Measurements from ENCODE around the gene ABCC6. TPM values are rescaled to one million over a fixed set of nuclear protein-coding genes. Genes with fewer than 3 reads are reported as not detected.

ABCC6 gene
- total and polyA plus RNA-seq, 2 donors (not counting 1 experiment from before 2014, with no cell fraction given), result 0.27 TPM; not detected in 1

DNA sequence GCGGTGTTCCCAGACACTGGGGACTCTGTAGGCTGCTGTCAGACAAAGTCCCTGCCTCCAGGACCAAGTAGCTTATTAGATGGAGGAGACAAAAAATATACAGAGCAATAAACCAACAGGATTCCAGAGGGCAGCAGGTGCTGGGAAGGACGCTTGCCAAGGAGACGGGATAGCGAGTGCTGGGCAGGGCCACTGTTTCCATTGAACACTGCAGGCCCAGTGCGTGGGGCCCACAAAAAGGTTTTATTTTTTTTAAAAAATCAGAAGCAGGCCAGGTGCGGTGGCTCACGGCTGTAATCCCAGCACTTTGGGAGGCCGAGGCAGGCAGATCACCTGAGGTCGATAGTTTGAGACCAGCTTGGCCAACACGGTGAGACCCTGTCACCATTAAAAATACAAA is 84.2 kb downstream of the ABCC6 start:
- Histone ChIP-seq H2AFZ (ENCODE audit: insufficient read depth, low read depth, low read length, poor library complexity, severe bottlenecking) (no peak overlapping the region), H3K79me2 (ENCODE audit: control insufficient read depth, insufficient read depth, low read length) (no peaks in the 10 kb centered on the region), H3K4me3 (ENCODE audit: control extremely low read depth in 1 of 5, extremely low read depth in 1 of 5, insufficient read depth in 1 of 5, low read depth in 2 of 5, low read length in 4 of 5) (no peak overlapping the region), H3K9me3 (ENCODE audit: control extremely low read depth in 1 of 3, control insufficient read depth in 2 of 3, insufficient read depth in 1 of 3, low read length in 2 of 3) (peaks cover 0 to 4% (median 0%) of the 10 kb centered on the region in 3 donors), H3K36me3 (replicated peaks in 1 of 2; ENCODE audit: control extremely low read depth in 1 of 2, control insufficient read depth in 1 of 2, extremely low read depth in 1 of 2, insufficient read depth in 2 of 2, low read length in 1 of 2) (peaks cover 0 to 86% of the 10 kb centered on the region in 2 experiments), H3K4me2 (replicated peaks; ENCODE audit: low read depth, low read length, poor library complexity, severe bottlenecking) (no peak overlapping the region), H3K27me3 (replicated peaks in 1 of 4; ENCODE audit: control extremely low read depth in 1 of 4, control insufficient read depth in 3 of 4, insufficient read depth in 4 of 4, low read length in 3 of 4) (no peaks in the 10 kb centered on the region), H3K9ac (ENCODE audit: low read length) (no peak overlapping the region), H4K20me1 (ENCODE audit: control insufficient read depth, insufficient read depth, low read length, poor library complexity, severe bottlenecking) (no peaks in the 10 kb centered on the region), H3K4me1 (ENCODE audit: control insufficient read depth in 2 of 2, insufficient read depth in 2 of 2, low read length in 2 of 2) (no peaks in the 10 kb centered on the region), H3K27ac (ENCODE audit: low read length in 2 of 2) (no peak overlapping the region)
- Mint-ChIP-seq H3K27me3 (no peaks in the 10 kb centered on the region), H3K27ac (no peak overlapping the region), H3K4me3 (no peak overlapping the region), H3K9me3 (ENCODE audit: insufficient read depth) (no peaks in the 10 kb centered on the region), H3K4me1 (peaks cover 11% of the 10 kb centered on the region)
- POLR2A ChIA-PET, result no interaction called here
- CTCF ChIA-PET, result no interaction called here
- TF ChIP-seq EZH2 (IDR thresholded peaks at IDR 0.05; ENCODE audit: borderline replicate concordance, insufficient read depth, low read depth, low read length, poor library complexity, severe bottlenecking), result no peak
- TF ChIP-seq, protein P1, sequence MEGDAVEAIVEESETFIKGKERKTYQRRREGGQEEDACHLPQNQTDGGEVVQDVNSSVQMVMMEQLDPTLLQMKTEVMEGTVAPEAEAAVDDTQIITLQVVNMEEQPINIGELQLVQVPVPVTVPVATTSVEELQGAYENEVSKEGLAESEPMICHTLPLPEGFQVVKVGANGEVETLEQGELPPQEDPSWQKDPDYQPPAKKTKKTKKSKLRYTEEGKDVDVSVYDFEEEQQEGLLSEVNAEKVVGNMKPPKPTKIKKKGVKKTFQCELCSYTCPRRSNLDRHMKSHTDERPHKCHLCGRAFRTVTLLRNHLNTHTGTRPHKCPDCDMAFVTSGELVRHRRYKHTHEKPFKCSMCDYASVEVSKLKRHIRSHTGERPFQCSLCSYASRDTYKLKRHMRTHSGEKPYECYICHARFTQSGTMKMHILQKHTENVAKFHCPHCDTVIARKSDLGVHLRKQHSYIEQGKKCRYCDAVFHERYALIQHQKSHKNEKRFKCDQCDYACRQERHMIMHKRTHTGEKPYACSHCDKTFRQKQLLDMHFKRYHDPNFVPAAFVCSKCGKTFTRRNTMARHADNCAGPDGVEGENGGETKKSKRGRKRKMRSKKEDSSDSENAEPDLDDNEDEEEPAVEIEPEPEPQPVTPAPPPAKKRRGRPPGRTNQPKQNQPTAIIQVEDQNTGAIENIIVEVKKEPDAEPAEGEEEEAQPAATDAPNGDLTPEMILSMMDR (IDR thresholded peaks at IDR 0.05), result no peak
- WGBS (ENCODE audit: insufficient coverage), result 98% methylated on average over 7 of the region's 10 CpGs
- ATAC-seq (ENCODE audit: low read depth), result no peak
- intact Hi-C loops (cut with micrococcal nuclease), result no loop called here
- no peak for DNase-seq

DNA sequence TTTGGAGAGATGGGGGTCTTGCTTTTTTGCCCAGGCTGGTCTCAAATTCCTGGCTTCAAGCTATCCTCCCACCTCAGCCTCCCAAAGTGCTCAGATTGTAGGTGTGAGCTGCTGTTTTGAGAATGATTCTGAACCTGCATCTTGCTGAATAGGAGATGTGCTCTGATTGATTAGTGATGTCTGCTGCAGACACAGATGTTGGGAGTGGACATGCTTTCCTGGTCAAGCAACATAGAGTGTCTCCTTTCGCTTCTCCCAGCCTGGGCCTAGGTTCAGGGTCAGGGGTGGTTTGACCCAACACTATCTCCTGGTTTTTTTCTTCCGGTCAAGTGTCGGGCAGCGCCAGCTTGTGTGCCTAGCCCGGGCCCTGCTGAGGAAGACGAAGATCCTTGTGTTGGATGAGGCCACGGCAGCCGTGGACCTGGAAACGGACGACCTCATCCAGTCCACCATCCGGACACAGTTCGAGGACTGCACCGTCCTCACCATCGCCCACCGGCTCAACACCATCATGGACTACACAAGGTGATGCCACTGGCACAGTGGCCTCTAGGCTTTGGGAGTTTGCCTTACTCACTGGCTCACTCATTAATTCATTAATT is 85.2 kb downstream of the ABCC6 start:
- Mint-ChIP-seq H3K27me3 (no peaks in the 10 kb centered on the region), H3K27ac (no peak overlapping the region), H3K9me3 (ENCODE audit: insufficient read depth) (no peaks in the 10 kb centered on the region), H3K4me1 (peaks cover 10% of the 10 kb centered on the region), H3K4me3 (no peak overlapping the region)
- H3K9ac ChIP-seq (ENCODE audit: low read length), result no peak overlapping the region
- H3K4me1 ChIP-seq (ENCODE audit: control insufficient read depth in 2 of 2, insufficient read depth in 2 of 2, low read length in 2 of 2), result no peaks in the 10 kb centered on the region
- DNase-seq (no peak), ATAC-seq (ENCODE audit: low read depth) (no peak)
- CTCF ChIA-PET, result interaction anchor here (1.2 kb wide), 1 partner anchor 10 kb away, joined by 4 read pairs; no protein-coding TSS in a partner anchor
- intact Hi-C loops (cut with micrococcal nuclease), result no loop called here
- TF ChIP-seq, protein P1 (IDR thresholded peaks at IDR 0.05), result no peak
- TF ChIP-seq EZH2 (IDR thresholded peaks at IDR 0.05; ENCODE audit: borderline replicate concordance, insufficient read depth, low read depth, low read length, poor library complexity, severe bottlenecking), result no peak
- H3K4me3 ChIP-seq (ENCODE audit: control extremely low read depth in 1 of 5, extremely low read depth in 1 of 5, insufficient read depth in 1 of 5, low read depth in 2 of 5, low read length in 4 of 5), result no peak overlapping the region
- H3K27ac ChIP-seq (ENCODE audit: low read length in 2 of 2), result no peak overlapping the region
- peaks cover 0 to 85% of the 10 kb centered on the region in 2 experiments for H3K36me3 ChIP-seq (replicated peaks in 1 of 2; ENCODE audit: control extremely low read depth in 1 of 2, control insufficient read depth in 1 of 2, extremely low read depth in 1 of 2, insufficient read depth in 2 of 2, low read length in 1 of 2)
- no peak overlapping the region for H2AFZ ChIP-seq (ENCODE audit: insufficient read depth, low read depth, low read length, poor library complexity, severe bottlenecking)
- H3K79me2 ChIP-seq (ENCODE audit: control insufficient read depth, insufficient read depth, low read length), result no peaks in the 10 kb centered on the region
- peaks cover 0 to 4% (median 0%) of the 10 kb centered on the region in 3 donors for H3K9me3 ChIP-seq (ENCODE audit: control extremely low read depth in 1 of 3, control insufficient read depth in 2 of 3, insufficient read depth in 1 of 3, low read length in 2 of 3)
- WGBS (ENCODE audit: insufficient coverage), result over 99% methylated on average over 15 of the region's 15 CpGs
- POLR2A ChIA-PET, result no interaction called here
- H3K27me3 ChIP-seq (replicated peaks in 1 of 4; ENCODE audit: control extremely low read depth in 1 of 4, control insufficient read depth in 3 of 4, insufficient read depth in 4 of 4, low read length in 3 of 4), result no peaks in the 10 kb centered on the region
- H4K20me1 ChIP-seq (ENCODE audit: control insufficient read depth, insufficient read depth, low read length, poor library complexity, severe bottlenecking), result no peaks in the 10 kb centered on the region
- no peak overlapping the region for H3K4me2 ChIP-seq (replicated peaks; ENCODE audit: low read depth, low read length, poor library complexity, severe bottlenecking)
